Endothelial cell of umbilical vein (primary cell): ENCODE measurements around the gene AP3M1.

ENCODE experiments used
- CTCF ChIP-seq, 2 donors: IDR thresholded peaks; 1 replicate in 1 of 2; 2 replicates in 1 of 2; pipeline ENCODE4 v1.5.1; 2011; ENCODE audit warnings: low read length in 2 of 2, mild to moderate bottlenecking in 2 of 2, moderate library complexity in 2 of 2, control low read depth in 1 of 2, inconsistent platforms in 1 of 2, low read depth in 1 of 2; ENCODE audit not compliant: insufficient read depth in 1 of 2; ENCODE audit errors: extremely low read depth in 1 of 2
- EZH2 ChIP-seq: IDR thresholded peaks from 2 replicates; pipeline ENCODE4 v1.6.1; 2012; ENCODE audit warnings: borderline replicate concordance, low read depth, mild to moderate bottlenecking, moderate library complexity, low read length, inconsistent platforms; ENCODE audit not compliant: severe bottlenecking
- FOS ChIP-seq: IDR thresholded peaks from 2 replicates; pipeline ENCODE4 v1.6.1; 2011; ENCODE audit warnings: mild to moderate bottlenecking, low read length, moderate library complexity, borderline replicate concordance; ENCODE audit not compliant: insufficient read depth
- GATA2 ChIP-seq: IDR thresholded peaks from 2 replicates; pipeline ENCODE4 v1.7.0; 2011; ENCODE audit warnings: low read depth, mild to moderate bottlenecking, moderate library complexity, mixed read lengths, low read length; ENCODE audit not compliant: insufficient read length, insufficient read depth
- JUN ChIP-seq: IDR thresholded peaks from 2 replicates; pipeline ENCODE4 v1.6.1; 2011; ENCODE audit warnings: borderline replicate concordance, low read depth; ENCODE audit not compliant: insufficient read length, insufficient read depth
- MAX ChIP-seq: IDR thresholded peaks from 2 replicates; pipeline ENCODE4 v1.6.1; 2011; ENCODE audit not compliant: insufficient read depth, insufficient read length
- MYC ChIP-seq: IDR thresholded peaks from one replicate; pipeline ENCODE4 v1.6.1; 2011; ENCODE audit warnings: mild to moderate bottlenecking, low read depth, low read length
- POLR2A ChIP-seq: IDR thresholded peaks from 2 replicates; pipeline ENCODE4 v1.6.1; 2012; ENCODE audit warnings: low read depth, mild to moderate bottlenecking, control low read depth, low read length
- POLR2AphosphoS5 ChIP-seq: IDR thresholded peaks from 2 replicates; pipeline ENCODE4 v1.6.1; 2012; ENCODE audit warnings: low read depth, mild to moderate bottlenecking, control low read depth, low read length, moderate library complexity; ENCODE audit not compliant: insufficient read depth

- TF ChIP-seq CTCF (IDR thresholded peaks at IDR 0.05; ENCODE audit: extremely low read depth in 1 of 2, insufficient read depth in 1 of 2, low read depth in 1 of 2, low read length in 2 of 2): no peak
- no peak for TF ChIP-seq EZH2
- no peak for TF ChIP-seq MAX
- TF ChIP-seq POLR2A: no peak
- TF ChIP-seq MYC: no peak
- no peak for TF ChIP-seq POLR2AphosphoS5
- peak; percentile 68 for TF ChIP-seq FOS
- peak; percentile 58 for TF ChIP-seq JUN
- no peak for TF ChIP-seq GATA2
Measured at GRCh38 chr10:74079936-74080590, 70.6 kb downstream of the AP3M1 start.
